IMR-90 (cell line): ENCODE measurements around the gene NFATC3. TPM values are rescaled to one million over a fixed set of nuclear protein-coding genes. Genes with fewer than 3 reads are reported as not detected.

Source experiments
- ATAC-seq: fragments of 200-7000 bp; cut with Tn5 transposase; 2 replicates; pipeline ENCODE4 v1.9.1; 2020; ENCODE audit warnings: low read depth, mild to moderate bottlenecking, moderate library complexity
- BruUV-seq: library from RNA; stranded (reverse); fragments of 400-500 nt; replicated peaks from 2 replicates; lab custom pipeline; 2021; lab: Mats Ljungman, UMichigan
- CTCF ChIA-PET: fragments of 300-600 bp; formaldehyde crosslinking; extraction: SDS; loops from one replicate; lab custom pipeline; 2021; ENCODE audit warnings: antibody characterized with exemption; lab: Yijun Ruan, JAX
- POLR2A ChIA-PET: fragments of 300-600 bp; sonication (Branson Sonifier 250); formaldehyde crosslinking; loops from one replicate; lab custom pipeline; 2022; ENCODE audit warnings: antibody characterized with exemption; ENCODE audit not compliant: unreplicated experiment; lab: Charles Lee
- DNase-seq: peaks from one replicate; pipeline ENCODE4 v3.0.0; 2013
- H2AFZ ChIP-seq: replicated peaks from 2 replicates; pipeline ENCODE3; 2013; ENCODE audit warnings: low read length, mild to moderate bottlenecking; ENCODE audit not compliant: poor library complexity
- H2AK5ac ChIP-seq: 2 replicates; pipeline ENCODE4 v1.6.1; 2013; ENCODE audit warnings: low read depth, low read length, inconsistent platforms
- H2AK9ac ChIP-seq: replicated peaks from 2 replicates; pipeline ENCODE3; 2013; ENCODE audit warnings: mild to moderate bottlenecking, low read depth, low read length, moderate library complexity; ENCODE audit not compliant: poor library complexity
- H2BK120ac ChIP-seq: 2 replicates; pipeline ENCODE4 v1.6.1; 2013; ENCODE audit warnings: low read depth, low read length, inconsistent platforms
- H2BK15ac ChIP-seq: 3 replicates; pipeline ENCODE4 v1.6.1; 2013; ENCODE audit warnings: low read depth, low read length, inconsistent platforms
- H2BK20ac ChIP-seq: 2 replicates; pipeline ENCODE4 v1.6.1; 2013; ENCODE audit warnings: low read depth, mild to moderate bottlenecking, inconsistent platforms, low read length, moderate library complexity
- H2BK5ac ChIP-seq: 2 replicates; pipeline ENCODE4 v1.6.1; 2013; ENCODE audit warnings: mild to moderate bottlenecking, low read depth, low read length, inconsistent platforms; ENCODE audit not compliant: poor library complexity, severe bottlenecking
- H3K14ac ChIP-seq: replicated peaks from 2 replicates; pipeline ENCODE4 v1.6.1; 2013; ENCODE audit warnings: low read depth, low read length, inconsistent platforms
- H3K18ac ChIP-seq: 2 replicates; pipeline ENCODE4 v1.6.1; 2013; ENCODE audit warnings: low read depth, low read length, control low read depth
- H3K23ac ChIP-seq: 2 replicates; pipeline ENCODE4 v1.6.1; 2013; ENCODE audit warnings: low read depth, low read length, inconsistent platforms
- H3K27ac ChIP-seq: 2 replicates; pipeline ENCODE4 v1.5.1; 2013; ENCODE audit warnings: mild to moderate bottlenecking, control low read depth, low read length; ENCODE audit not compliant: insufficient read depth
- H3K27me3 ChIP-seq: 2 replicates; pipeline ENCODE4 v1.6.1; 2013; ENCODE audit warnings: low read length; ENCODE audit not compliant: control insufficient read depth, insufficient read depth
- H3K36me3 ChIP-seq: 2 replicates; pipeline ENCODE4 v1.6.1; 2013; ENCODE audit warnings: low read length, mixed read lengths; ENCODE audit not compliant: control insufficient read depth, insufficient read depth
- H3K4ac ChIP-seq: 2 replicates; pipeline ENCODE4 v1.6.1; 2013; ENCODE audit warnings: low read depth, low read length, inconsistent platforms
- H3K4me1 ChIP-seq: 2 replicates; pipeline ENCODE4 v1.6.1; 2013; ENCODE audit warnings: low read length, mixed read lengths; ENCODE audit not compliant: control insufficient read depth, insufficient read depth
- H3K4me2 ChIP-seq: 2 replicates; pipeline ENCODE4 v1.6.1; 2013; ENCODE audit warnings: low read depth, mild to moderate bottlenecking, control low read depth, low read length, moderate library complexity
- H3K4me3 ChIP-seq: 2 replicates; pipeline ENCODE4 v1.5.1; 2013; ENCODE audit warnings: low read depth, mild to moderate bottlenecking, control low read depth, low read length, moderate library complexity; ENCODE audit not compliant: insufficient read depth
- H3K56ac ChIP-seq: 2 replicates; pipeline ENCODE4 v1.6.1; 2013; ENCODE audit warnings: low read length, inconsistent platforms; ENCODE audit not compliant: insufficient read depth; ENCODE audit errors: extremely low read depth
- H3K79me1 ChIP-seq, 2 experiments: 2 replicates each; pipeline ENCODE4 v1.6.1; 2013; ENCODE audit warnings: low read length in 2 of 2, inconsistent platforms in 1 of 2, low read depth in 1 of 2
- H3K9ac ChIP-seq: 2 replicates; pipeline ENCODE4 v1.6.1; 2013; ENCODE audit warnings: low read depth, low read length, control low read depth
- H3K9me1 ChIP-seq: 2 replicates; pipeline ENCODE4 v1.6.1; 2013; ENCODE audit warnings: low read length, inconsistent platforms; ENCODE audit not compliant: insufficient read depth
- H3K9me3 ChIP-seq: 2 replicates; pipeline ENCODE4 v1.6.1; 2013; ENCODE audit warnings: low read length; ENCODE audit not compliant: control insufficient read depth, insufficient read depth
- H4K20me1 ChIP-seq: 2 replicates; pipeline ENCODE4 v1.6.1; 2013; ENCODE audit warnings: low read length, inconsistent platforms; ENCODE audit not compliant: insufficient read depth
- H4K5ac ChIP-seq: 2 replicates; pipeline ENCODE4 v1.6.1; 2013; ENCODE audit warnings: mild to moderate bottlenecking, low read depth, low read length, control low read depth
- H4K8ac ChIP-seq, 2 experiments: 2 replicates each; pipeline ENCODE4 v1.6.1; 2013; ENCODE audit warnings: low read depth in 2 of 2, low read length in 2 of 2, control low read depth in 1 of 2, inconsistent platforms in 1 of 2
- H4K91ac ChIP-seq: 2 replicates; pipeline ENCODE4 v1.6.1; 2013; ENCODE audit warnings: low read depth, low read length, inconsistent platforms; ENCODE audit not compliant: insufficient read depth
- BHLHE40 ChIP-seq: fragments of 150-350 bp; IDR thresholded peaks from 2 replicates; pipeline ENCODE4 v1.6.1; 2016; ENCODE audit warnings: mild to moderate bottlenecking, low read depth, low read length
- CEBPB ChIP-seq: IDR thresholded peaks from 2 replicates; pipeline ENCODE4 v1.6.1; 2012; ENCODE audit warnings: low read depth, low read length, improper control_type of control experiment
- CTCF ChIP-seq: conservative IDR thresholded peaks from 2 replicates; pipeline ENCODE4 v1.5.1; 2012; ENCODE audit warnings: mild to moderate bottlenecking, low read depth, low read length, improper control_type of control experiment
- ELK1 ChIP-seq: fragments of 150-350 bp; IDR thresholded peaks from 2 replicates; pipeline ENCODE4 v1.6.1; 2016; ENCODE audit warnings: low read depth, mild to moderate bottlenecking, low read length, moderate library complexity, borderline replicate concordance
- FOS ChIP-seq: fragments of 150-350 bp; IDR thresholded peaks from 2 replicates; pipeline ENCODE4 v1.6.1; 2016; ENCODE audit warnings: low read depth, low read length
- MAFK ChIP-seq: IDR thresholded peaks from 2 replicates; pipeline ENCODE4 v1.6.1; 2012; ENCODE audit warnings: low read depth, low read length, improper control_type of control experiment
- MAZ ChIP-seq: IDR thresholded peaks from 2 replicates; pipeline ENCODE4 v1.6.1; 2012; ENCODE audit warnings: low read depth, mild to moderate bottlenecking, low read length, improper control_type of control experiment, moderate library complexity, borderline replicate concordance
- POLR2A ChIP-seq: IDR thresholded peaks from 2 replicates; pipeline ENCODE4 v1.6.1; 2012; ENCODE audit warnings: mild to moderate bottlenecking, low read depth, low read length
- RAD21 ChIP-seq: IDR thresholded peaks from 2 replicates; pipeline ENCODE4 v1.6.1; 2012; ENCODE audit warnings: low read length, improper control_type of control experiment
- RFX5 ChIP-seq: IDR thresholded peaks from 2 replicates; pipeline ENCODE4 v1.8.0; 2012; ENCODE audit warnings: low read depth, mild to moderate bottlenecking, low read length, moderate library complexity
- USF2 ChIP-seq: fragments of 150-350 bp; IDR thresholded peaks from 2 replicates; pipeline ENCODE4 v1.6.1; 2017; ENCODE audit warnings: mild to moderate bottlenecking, antibody characterized with exemption, low read length, low read depth
- WGBS, 2 experiments: methylation state at CpG; one replicate each; pipeline versions ENCODE4 v1.1.5 to v1.1.7; 2013; ENCODE audit warnings: missing lambda C conversion rate in 2 of 2; ENCODE audit not compliant: insufficient read length in 1 of 2; ENCODE audit errors: extremely low coverage in 2 of 2; 5-methylcytosine and 5-hydroxymethylcytosine counted together
- dilution Hi-C: fragments of 300-500 bp; cut with HindIII; formaldehyde crosslinking; loops from one replicate; pipeline ENCODE4 v1.14.3; 2018; ENCODE audit warnings: low sequenced_read_pairs; ENCODE audit not compliant: unreplicated experiment
- in situ Hi-C: fragments of 300-500 bp; cut with MboI; formaldehyde crosslinking; loops from 3 replicates; pipeline ENCODE4 v1.14.3; 2019; ENCODE audit warnings: low sequenced_read_pairs, inconsistent platforms, mixed read lengths
- intact Hi-C: fragments of 100-400 bp; cut with micrococcal nuclease; formaldehyde crosslinking; loops from 2 replicates; pipeline ENCODE4 v1.10.0; 2022
- polyA plus RNA-seq, 3 experiments: library from polyadenylated mRNA; depleted of rRNA; stranded (reverse); fragments of >200 nt; gene quantifications; 2 replicates each; pipeline ENCODE4 v1.2.3, GENCODE V29; 2012; ENCODE audit warnings: low replicate concordance in 1 of 3
- total RNA-seq: library from RNA; depleted of rRNA; stranded (reverse); fragments of >200 nt; gene quantifications from 2 replicates; pipeline ENCODE4 v1.2.3, GENCODE V29; 2012

NFATC3 gene
- total and polyA plus RNA-seq, 2 of the 4 experiments (the other 2 are of a cell fraction) = 6.3 to 21.5 TPM

DNA sequence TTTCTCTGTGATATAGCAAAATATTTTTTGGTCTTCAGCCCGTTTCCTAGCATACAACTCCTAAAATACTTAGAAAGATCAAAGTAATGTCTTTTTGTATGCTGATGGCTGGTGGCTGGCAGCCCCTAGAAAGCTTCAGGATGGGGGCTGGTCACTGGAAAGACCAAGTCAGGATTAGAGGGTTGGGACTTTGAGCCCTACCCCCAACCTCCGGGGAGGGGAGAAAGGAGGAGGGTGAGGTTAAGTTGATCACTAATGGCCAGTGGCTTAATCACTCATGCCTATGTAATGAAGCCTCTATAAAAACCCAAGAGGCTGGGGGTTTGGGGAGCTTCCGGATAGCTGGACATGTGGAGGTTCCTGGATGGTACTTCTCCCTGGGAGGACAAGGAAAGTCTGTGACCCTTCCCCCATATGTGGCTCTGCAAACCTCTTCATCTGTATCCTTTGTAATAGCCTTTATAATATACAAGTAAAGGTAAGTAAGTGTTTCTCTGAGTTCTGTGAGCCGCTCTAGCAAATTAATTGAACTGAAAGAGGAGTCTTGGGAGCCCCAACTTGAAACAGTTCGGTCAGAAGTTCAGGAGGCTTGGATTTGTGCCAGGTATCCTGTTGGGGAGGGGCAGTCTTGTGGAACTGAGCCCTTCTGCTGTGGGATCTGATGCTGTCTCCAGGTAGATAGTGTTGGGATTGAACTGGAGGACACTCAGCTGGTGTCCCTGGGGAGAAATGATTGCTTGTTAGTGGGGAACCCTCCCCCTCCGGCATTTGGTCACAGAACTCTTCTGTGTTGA is 182.6 kb downstream of the NFATC3 start:
- ChIA-PET CTCF (no interaction called here), POLR2A (no interaction called here)
- H2BK120ac ChIP-seq = no peak overlapping the region
- H2BK15ac ChIP-seq = no peak overlapping the region
- H4K20me1 ChIP-seq = peaks cover 58% of the 10 kb centered on the region
- H3K79me1 ChIP-seq = peaks cover 21 to 73% of the 10 kb centered on the region in 2 experiments; a peak in 3 of 4 replicates
- no peak overlapping the region for H2AK9ac ChIP-seq
- no peak overlapping the region for H2BK20ac ChIP-seq
- no TSS peak for BruUV-seq
- H4K8ac ChIP-seq = no peak overlapping the region
- no peak overlapping the region for H2AFZ ChIP-seq
- intact Hi-C loops (loop anchor here (2.0 to 5.0 kb wide), 2 partner anchors 13 to 44 kb away; partner anchors contain the start of genes PRMT7 and SLC7A6OS), dilution Hi-C loops (no loop called here), in situ Hi-C loops (no loop called here)
- no peak overlapping the region for H3K56ac ChIP-seq
- H2AK5ac ChIP-seq = no peak overlapping the region
- WGBS, 2 experiments = 42% methylated on average over 2 of the region's 6 CpGs; no CpG with 5 or more reads in 1 of the 2 experiments
- H3K27ac ChIP-seq = no peak overlapping the region
- no peak overlapping the region for H4K5ac ChIP-seq
- H3K9me3 ChIP-seq = no peaks in the 10 kb centered on the region
- no peak overlapping the region for H3K4me3 ChIP-seq
- H3K36me3 ChIP-seq = peaks cover 10% of the 10 kb centered on the region
- ATAC-seq (no peak), DNase-seq (no peak)
- TF ChIP-seq RFX5 (no peak), CTCF (no peak), FOS (no peak), RAD21 (no peak), USF2 (no peak), CEBPB (no peak), MAFK (no peak), BHLHE40 (no peak), ELK1 (no peak), MAZ (no peak), POLR2A (no peak)
- no peak overlapping the region for H4K91ac ChIP-seq
- peak overlapping the region; percentile 0; the same call in 1 of the 2 replicates for H3K4me2 ChIP-seq
- peaks cover 15% of the 10 kb centered on the region; the same call in 1 of the 2 replicates for H3K9me1 ChIP-seq
- peak overlapping the region; percentile 37; the same call in 1 of the 2 replicates for H3K23ac ChIP-seq
- no peak overlapping the region for H3K9ac ChIP-seq
- H2BK5ac ChIP-seq = no peak overlapping the region
- H3K18ac ChIP-seq = no peak overlapping the region
- peaks cover 12% of the 10 kb centered on the region for H3K4me1 ChIP-seq
- no peak overlapping the region for H3K14ac ChIP-seq
- H3K27me3 ChIP-seq = no peaks in the 10 kb centered on the region
- H3K4ac ChIP-seq = no peak overlapping the region
